Psoas muscle (tissue), 8 donors: Measurements from ENCODE around the gene CCDC91. TPM values are rescaled to one million over a fixed set of nuclear protein-coding genes. Genes with fewer than 3 reads are reported as not detected.

ENCODE experiments used
- ATAC-seq, 4 donors: fragments of 200-7000 bp; cut with Tn5 transposase; one replicate each; pipeline ENCODE4 v1.9.1; 2020; ENCODE audit warnings: moderate library complexity in 3 of 4, mild to moderate bottlenecking in 2 of 4
- DNase-seq, 2 donors: peaks; one replicate each; pipeline ENCODE4 v3.0.0-alpha.2; 2020
- H3K27ac ChIP-seq: fragments of 200-600 bp; one replicate; pipeline ENCODE4 v1.8.0; 2022
- H3K27me3 ChIP-seq, 3 donors: fragments of 200-600 bp in 1 of 3; one replicate each; pipeline versions ENCODE4 v1.6.1 to v1.8.0; 2013 to 2022; ENCODE audit warnings: low read length in 2 of 3, mild to moderate bottlenecking in 2 of 3, moderate library complexity in 1 of 3; ENCODE audit not compliant: insufficient read depth in 3 of 3
- H3K36me3 ChIP-seq, 2 donors: fragments of 200-600 bp in 1 of 2; one replicate each; pipeline versions ENCODE4 v1.6.1 to v1.8.0; 2013 to 2022; ENCODE audit warnings: low read depth in 1 of 2, mild to moderate bottlenecking in 1 of 2, moderate library complexity in 1 of 2; ENCODE audit not compliant: insufficient read depth in 1 of 2
- H3K4me1 ChIP-seq: fragments of 200-600 bp; one replicate; pipeline ENCODE4 v1.8.0; 2022
- H3K4me3 ChIP-seq: fragments of 200-600 bp; one replicate; pipeline ENCODE4 v1.8.0; 2022; ENCODE audit warnings: mild to moderate bottlenecking
- H3K9me3 ChIP-seq: fragments of 200-600 bp; one replicate; pipeline ENCODE4 v1.8.0; 2022
- WGBS, 3 donors: extraction: QIAGEN DNeasy Blood & Tissue Kit; methylation state at CpG; one replicate each; pipeline versions ENCODE4 v1.1.6 to v1.1.7; 2013; 5-methylcytosine and 5-hydroxymethylcytosine counted together
- intact Hi-C, 2 donors: fragments of 100-400 bp; cut with DNase I; formaldehyde crosslinking; loops; one replicate each; pipeline versions ENCODE4 v1.11.0 to v1.14.2; 2022
- polyA plus RNA-seq, 3 donors: library from polyadenylated mRNA; stranded (reverse); fragments of 200-250 nt; gene quantifications; one replicate each; pipeline ENCODE4 v1.2.3, GENCODE V29; 2013
- total RNA-seq, 4 donors: library from RNA; stranded (reverse); fragmentation: NEBNext Ultra II Directional in 2 of 4; extraction: Animal tissue kit (Norgen Biotek cat#: 25700) in 2 of 4; gene quantifications; one replicate each; pipeline versions ENCODE4 v1.2.1 to v1.2.4, GENCODE V29; 2021 to 2023
- TF ChIP-seq, protein P1 (sequence below): fragments of 200-600 bp; IDR thresholded peaks from one replicate; pipeline ENCODE4 v1.8.0; 2022; ENCODE audit warnings: antibody characterized with exemption
- donor health status: healthy with polysubstance abuse.
- donor health status: DM: no; HTN: no; CAD: no; lungs with moderate emphysema.
- donor health status: Bipolar disorder and iron deficiency.
- donor health status: healthy.
- donor health status: DM: yes; HTN: yes; CAD: no.
- donor health status: DM: no; HTN: no; CAD: no.
- donor health status: DM: no; HTN: no; CAD: no.
- donor health status: DM: yes; HTN: yes; CAD: no.

CCDC91 gene
- total and polyA plus RNA-seq, 7 donors, result 18.4 to 47.2 (median 36.2) TPM

DNA sequence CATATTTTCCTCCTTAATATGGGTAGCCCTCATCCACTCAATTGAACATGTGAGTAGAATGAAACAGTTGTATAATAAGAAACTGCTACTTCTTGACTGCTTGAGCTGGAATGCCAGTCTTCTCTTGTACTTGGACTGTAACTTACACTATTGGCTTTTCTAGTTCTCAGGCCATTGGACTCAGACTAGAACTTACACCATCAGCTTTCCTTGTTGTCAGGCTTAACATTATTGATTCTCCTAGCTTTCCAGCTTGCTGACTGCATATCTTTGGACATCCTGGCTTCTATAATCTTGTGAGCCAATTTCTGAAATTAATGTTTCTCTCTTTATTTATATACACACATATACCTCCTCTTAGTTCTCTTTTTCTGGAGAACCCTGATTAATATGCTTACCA, 24.8 kb downstream of the CCDC91 start:
- no peak overlapping the region for H3K4me3 ChIP-seq
- no peak overlapping the region for H3K27ac ChIP-seq
- ATAC-seq (no peak), DNase-seq (no peak)
- H3K36me3 ChIP-seq, result no peaks in the 10 kb centered on the region
- peaks cover 13% of the 10 kb centered on the region for H3K9me3 ChIP-seq
- intact Hi-C loops, result no loop called here
- no peaks in the 10 kb centered on the region for H3K4me1 ChIP-seq
- H3K27me3 ChIP-seq, result no peaks in the 10 kb centered on the region
- TF ChIP-seq, protein P1, sequence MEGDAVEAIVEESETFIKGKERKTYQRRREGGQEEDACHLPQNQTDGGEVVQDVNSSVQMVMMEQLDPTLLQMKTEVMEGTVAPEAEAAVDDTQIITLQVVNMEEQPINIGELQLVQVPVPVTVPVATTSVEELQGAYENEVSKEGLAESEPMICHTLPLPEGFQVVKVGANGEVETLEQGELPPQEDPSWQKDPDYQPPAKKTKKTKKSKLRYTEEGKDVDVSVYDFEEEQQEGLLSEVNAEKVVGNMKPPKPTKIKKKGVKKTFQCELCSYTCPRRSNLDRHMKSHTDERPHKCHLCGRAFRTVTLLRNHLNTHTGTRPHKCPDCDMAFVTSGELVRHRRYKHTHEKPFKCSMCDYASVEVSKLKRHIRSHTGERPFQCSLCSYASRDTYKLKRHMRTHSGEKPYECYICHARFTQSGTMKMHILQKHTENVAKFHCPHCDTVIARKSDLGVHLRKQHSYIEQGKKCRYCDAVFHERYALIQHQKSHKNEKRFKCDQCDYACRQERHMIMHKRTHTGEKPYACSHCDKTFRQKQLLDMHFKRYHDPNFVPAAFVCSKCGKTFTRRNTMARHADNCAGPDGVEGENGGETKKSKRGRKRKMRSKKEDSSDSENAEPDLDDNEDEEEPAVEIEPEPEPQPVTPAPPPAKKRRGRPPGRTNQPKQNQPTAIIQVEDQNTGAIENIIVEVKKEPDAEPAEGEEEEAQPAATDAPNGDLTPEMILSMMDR, result no peak

DNA sequence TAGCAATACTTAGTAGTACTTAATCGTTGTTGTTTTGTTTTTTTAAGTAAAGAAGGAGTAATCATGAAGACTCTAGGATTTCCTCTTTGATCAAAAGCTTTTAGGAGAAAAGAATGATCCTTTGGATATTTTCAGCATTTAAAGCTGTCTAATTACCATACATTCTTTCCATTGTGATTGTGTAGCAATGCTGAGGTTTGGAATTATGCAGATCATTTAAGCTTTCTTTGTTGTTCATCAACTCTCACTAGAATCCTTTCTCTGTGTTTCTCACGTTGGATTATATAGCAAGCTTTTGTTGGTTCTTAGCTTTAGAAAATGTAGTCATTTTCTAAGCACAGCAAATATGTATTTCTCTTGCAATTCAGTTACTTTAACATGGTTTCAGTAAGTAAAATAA, 25.8 kb downstream of the CCDC91 start:
- Histone ChIP-seq H3K36me3 (no peaks in the 10 kb centered on the region), H3K9me3 (peaks cover 13% of the 10 kb centered on the region), H3K4me3 (no peak overlapping the region), H3K4me1 (no peaks in the 10 kb centered on the region), H3K27ac (no peak overlapping the region), H3K27me3 (no peaks in the 10 kb centered on the region)
- TF ChIP-seq, protein P1, result no peak
- intact Hi-C loops, result no loop called here
- DNase-seq, result no peak
- ATAC-seq, result no peak
- 79 to 84% (median 83%) methylated on average over 2 of the region's 2 CpGs for WGBS, 3 donors

DNA sequence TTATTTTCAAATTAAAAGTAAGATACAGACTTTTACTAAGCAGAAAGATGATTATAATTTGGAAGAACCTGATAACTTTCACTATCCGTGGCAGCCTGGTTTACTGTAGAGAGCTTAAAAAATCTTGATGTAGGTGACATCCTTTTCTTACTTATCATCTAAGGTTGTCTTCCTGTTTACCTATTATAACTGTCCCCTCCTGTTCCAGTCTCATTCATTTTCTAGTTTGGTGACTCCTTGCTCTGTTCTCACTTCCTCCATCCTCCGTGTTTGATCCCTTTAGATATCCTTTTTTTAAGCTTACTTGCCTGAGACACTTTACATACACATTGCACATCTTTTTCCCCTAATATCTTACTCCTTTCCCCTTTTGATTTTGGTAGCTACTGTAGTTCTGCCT, 27.5 kb downstream of the CCDC91 start:
- 85 to 91% (median 87%) methylated on average over 2 of the region's 2 CpGs for WGBS, 3 donors
- no peak overlapping the region for H3K27ac ChIP-seq
- TF ChIP-seq, protein P1, result no peak
- DNase-seq (no peak), ATAC-seq (no peak)
- H3K4me3 ChIP-seq, result no peak overlapping the region
- no peaks in the 10 kb centered on the region for H3K27me3 ChIP-seq
- intact Hi-C loops, result no loop called here
- no peaks in the 10 kb centered on the region for H3K4me1 ChIP-seq
- H3K36me3 ChIP-seq, result no peaks in the 10 kb centered on the region
- H3K9me3 ChIP-seq, result peaks cover 13% of the 10 kb centered on the region

DNA sequence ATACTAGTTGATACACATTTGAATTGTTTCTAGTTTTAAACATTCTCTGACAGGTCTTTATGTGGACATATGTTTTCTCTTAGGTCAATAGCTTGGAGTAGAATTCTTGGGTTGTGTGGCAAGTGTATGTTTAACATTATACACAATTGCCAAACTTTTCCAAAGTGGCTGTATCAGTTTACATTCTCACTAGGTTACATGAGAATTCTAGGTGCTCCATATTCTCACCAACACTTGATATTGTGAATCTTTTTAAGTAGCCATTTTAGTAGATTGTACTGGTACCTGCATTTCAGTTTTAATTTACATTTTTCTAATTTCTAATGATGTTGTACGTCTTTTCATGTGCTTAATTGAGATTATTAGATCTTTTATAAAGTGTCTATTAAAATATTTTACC, 28.6 kb downstream of the CCDC91 start:
- no peaks in the 10 kb centered on the region for H3K36me3 ChIP-seq
- intact Hi-C loops, result no loop called here
- H3K9me3 ChIP-seq, result peaks cover 13% of the 10 kb centered on the region
- no peak overlapping the region for H3K27ac ChIP-seq
- TF ChIP-seq, protein P1, result no peak
- WGBS, 3 donors, result 50 to 100% (median 53%) methylated on average over 1 of the region's 1 CpG
- no peaks in the 10 kb centered on the region for H3K27me3 ChIP-seq
- H3K4me3 ChIP-seq, result no peak overlapping the region
- DNase-seq (no peak), ATAC-seq (no peak)
- H3K4me1 ChIP-seq, result no peaks in the 10 kb centered on the region

DNA sequence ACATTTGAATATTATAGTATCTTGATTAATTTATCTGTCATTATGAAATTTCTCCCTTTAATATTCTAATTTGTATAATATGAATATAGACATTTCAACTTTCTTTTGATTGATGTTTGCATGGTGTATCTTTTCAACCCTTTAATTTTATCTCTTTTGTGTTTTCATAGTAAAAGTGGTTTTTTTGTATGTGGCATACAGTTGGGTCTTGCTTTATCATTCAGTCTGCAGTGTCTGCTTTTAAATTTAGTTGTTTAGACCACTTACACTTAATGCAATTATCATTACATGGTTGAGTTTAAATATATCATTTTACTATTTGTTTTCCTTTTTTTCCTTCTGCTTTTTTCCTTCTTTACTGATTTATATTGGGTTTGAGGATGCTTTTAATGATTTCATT, 29.6 kb downstream of the CCDC91 start:
- H3K4me3 ChIP-seq, result no peak overlapping the region
- H3K27me3 ChIP-seq, result no peaks in the 10 kb centered on the region
- H3K36me3 ChIP-seq, result no peaks in the 10 kb centered on the region
- no peak for DNase-seq
- TF ChIP-seq, protein P1, result no peak
- no peaks in the 10 kb centered on the region for H3K4me1 ChIP-seq
- peaks cover 13% of the 10 kb centered on the region for H3K9me3 ChIP-seq
- intact Hi-C loops, result no loop called here
- ATAC-seq, result no peak
- H3K27ac ChIP-seq, result no peak overlapping the region
